Prostate gland (tissue), 2 donors: ENCODE data around the gene MCRIP2. TPM values are rescaled to one million over a fixed set of nuclear protein-coding genes. Genes with fewer than 3 reads are reported as not detected.
A peak's percentile ranks its signal among the peaks of the same experiment; 100 is the strongest.
"Not testable (repeated sequence)": the region's sequence is repeated elsewhere in the genome, so short reads cannot be mapped to it uniquely, and the experiment has no call there.

Experiments
- DNase-seq: peaks from one replicate; pipeline ENCODE4 v3.0.0-alpha.2; 2019; ENCODE audit warnings: low spot score
- H3K27ac ChIP-seq, 2 donors: fragments of 200-600 bp; sonication (generic); 2 replicates each; pipeline ENCODE4 v1.5.1; 2017 to 2019
- H3K27me3 ChIP-seq: fragments of 200-600 bp; sonication (generic); replicated peaks from 2 replicates; pipeline ENCODE4 v1.5.1; 2019; ENCODE audit not compliant: insufficient read depth
- H3K36me3 ChIP-seq, 2 donors: fragments of 200-600 bp; sonication (generic); 1 replicate in 1 of 2; 2 replicates in 1 of 2; pipeline versions ENCODE4 v1.5.1 to v1.8.1; 2017 to 2019
- H3K4me1 ChIP-seq: fragments of 200-600 bp; sonication (generic); replicated peaks from 2 replicates; pipeline ENCODE4 v1.5.1; 2019
- H3K4me3 ChIP-seq, 2 donors: fragments of 200-600 bp; sonication (generic); 2 replicates each; pipeline ENCODE4 v1.5.1; 2017 to 2019
- H3K9me3 ChIP-seq: fragments of 200-600 bp; sonication (generic); 2 replicates; pipeline ENCODE4 v1.5.1; 2017
- CTCF ChIP-seq, 4 experiments: fragments of 200-600 bp in 2 of 4; fragments of 450-650 bp in 2 of 4; sonication (generic) in 2 of 4; IDR thresholded peaks; 1 replicate in 3 of 4; 2 replicates in 1 of 4; pipeline ENCODE4 v1.5.1; 2016 to 2019; ENCODE audit warnings: antibody characterized with exemption in 4 of 4, mild to moderate bottlenecking in 2 of 4, moderate library complexity in 2 of 4
- POLR2A ChIP-seq: fragments of 450-650 bp; IDR thresholded peaks from one replicate; pipeline ENCODE4 v1.6.1; 2016; ENCODE audit warnings: antibody characterized with exemption, mild to moderate bottlenecking
- POLR2AphosphoS5 ChIP-seq: sonication (generic); formaldehyde crosslinking; IDR thresholded peaks from one replicate; pipeline ENCODE4 v1.6.1; 2017; ENCODE audit warnings: antibody characterized with exemption
- WGBS: methylation state at CpG from one replicate; pipeline ENCODE4 v1.1.5; 2018; 5-methylcytosine and 5-hydroxymethylcytosine counted together
- intact Hi-C: fragments of 100-400 bp; cut with DNase I; formaldehyde crosslinking; loops from one replicate; pipeline ENCODE4 v1.14.2; 2022
- total RNA-seq, 2 donors: library from RNA; depleted of rRNA; stranded (reverse); fragments of >200 nt; gene quantifications; one replicate each; pipeline ENCODE4 v1.1.0, GENCODE V29; 2016

MCRIP2 gene
- total RNA-seq, 2 donors from 2014 or later: 59.5 to 61.6 TPM

- peak overlapping the region; percentile 87 to 89 for H3K27ac ChIP-seq
- H3K27me3 ChIP-seq: no peaks in the 10 kb centered on the region
- TF ChIP-seq POLR2A (no peak), CTCF (IDR thresholded peaks at IDR 0.05) (no peak), POLR2AphosphoS5 (no peak)
- H3K9me3 ChIP-seq: no peaks in the 10 kb centered on the region
- 42% methylated on average over 15 of the region's 16 CpGs for WGBS
- peaks cover 16% of the 10 kb centered on the region for H3K4me1 ChIP-seq
- no peak for DNase-seq
- intact Hi-C loops: no loop called here
- no peak overlapping the region for H3K4me3 ChIP-seq
- peaks cover 0 to 4% of the 10 kb centered on the region in 2 donors for H3K36me3 ChIP-seq
These were observed 47.8 kb upstream of the MCRIP2 start for GRCh38 chr16:593807-594206.

- H3K9me3 ChIP-seq: no peaks in the 10 kb centered on the region
- TF ChIP-seq CTCF (IDR thresholded peaks at IDR 0.05) (no peak), POLR2A (no peak), POLR2AphosphoS5 (no peak)
- intact Hi-C loops: no loop called here
- no peak for DNase-seq
- H3K27ac ChIP-seq: no peak overlapping the region
- WGBS: 85% methylated on average over 16 of the region's 18 CpGs
- H3K4me3 ChIP-seq: no peak overlapping the region
- no peaks in the 10 kb centered on the region for H3K27me3 ChIP-seq
- peaks cover 16% of the 10 kb centered on the region for H3K4me1 ChIP-seq
- H3K36me3 ChIP-seq: peaks cover 0 to 4% of the 10 kb centered on the region in 2 donors
These were observed 46.5 kb upstream of the MCRIP2 start for GRCh38 chr16:595094-595528.

GRCh38 chr16:595942-596735 is 45.5 kb upstream of the MCRIP2 start:
- peak; percentile 40 for TF ChIP-seq POLR2AphosphoS5
- TF ChIP-seq CTCF (IDR thresholded peaks at IDR 0.05): no peak
- H3K36me3 ChIP-seq: peaks cover 0 to 4% of the 10 kb centered on the region in 2 donors
- intact Hi-C loops: no loop called here
- no peak for DNase-seq
- H3K4me1 ChIP-seq: peaks cover 16% of the 10 kb centered on the region
- no peaks in the 10 kb centered on the region for H3K9me3 ChIP-seq
- no peak overlapping the region for H3K27ac ChIP-seq
- 69% methylated on average over 33 of the region's 34 CpGs for WGBS
- no peak overlapping the region for H3K4me3 ChIP-seq
- H3K27me3 ChIP-seq: no peaks in the 10 kb centered on the region

- peaks cover 0 to 4% of the 10 kb centered on the region in 2 donors for H3K36me3 ChIP-seq
- DNase-seq: no peak
- no peak for TF ChIP-seq POLR2A
- no peak for TF ChIP-seq CTCF (IDR thresholded peaks at IDR 0.05)
- TF ChIP-seq POLR2AphosphoS5: no peak
- intact Hi-C loops: no loop called here
- no peaks in the 10 kb centered on the region for H3K27me3 ChIP-seq
- no peaks in the 10 kb centered on the region for H3K9me3 ChIP-seq
- peaks cover 16% of the 10 kb centered on the region for H3K4me1 ChIP-seq
- no peak overlapping the region for H3K27ac ChIP-seq
- no peak overlapping the region for H3K4me3 ChIP-seq
- WGBS: 95% methylated on average over 12 of the region's 12 CpGs
These were observed 44.9 kb upstream of the MCRIP2 start for GRCh38 chr16:596736-597060.

GRCh38 chr16:597655-598054 is 44.0 kb upstream of the MCRIP2 start:
- H3K27me3 ChIP-seq, DNase-seq, H3K9me3 ChIP-seq, H3K4me3 ChIP-seq, intact Hi-C loops, H3K36me3 ChIP-seq, H3K27ac ChIP-seq: not testable (repeated sequence)
- H3K4me1 ChIP-seq: peaks cover 16% of the 10 kb centered on the region
- WGBS: 99% methylated on average over 6 of the region's 7 CpGs
